Heart right ventricle (tissue), 16 donors: Measurements from ENCODE around the gene RIN3. TPM values are rescaled to one million over a fixed set of nuclear protein-coding genes. Genes with fewer than 3 reads are reported as not detected.

Experiments
- ATAC-seq, 8 donors: fragments of 200-7000 bp; cut with Tn5 transposase; one replicate each; pipeline ENCODE4 v1.9.1; 2020; ENCODE audit warnings: mild to moderate bottlenecking in 8 of 8, moderate library complexity in 8 of 8, moderate number of reproducible peaks in 1 of 8
- DNase-seq, 2 donors: peaks; one replicate each; pipeline ENCODE4 v3.0.0-alpha.2; 2020
- H3K27ac ChIP-seq, 10 donors: fragments of 200-600 bp; sonication (generic) in 2 of 10; one replicate each; pipeline versions ENCODE4 v1.5.0 to v1.8.0; 2020 to 2022; ENCODE audit warnings: mild to moderate bottlenecking in 3 of 10
- H3K27me3 ChIP-seq, 7 donors: fragments of 200-600 bp; one replicate each; pipeline ENCODE4 v1.8.0; 2021 to 2022; ENCODE audit warnings: mild to moderate bottlenecking in 2 of 7
- H3K36me3 ChIP-seq, 9 donors: fragments of 200-600 bp; sonication (generic) in 1 of 9; one replicate each; pipeline versions ENCODE4 v1.5.0 to v1.8.0; 2020 to 2022; ENCODE audit warnings: mild to moderate bottlenecking in 2 of 9
- H3K4me1 ChIP-seq, 9 donors: fragments of 200-600 bp; sonication (generic) in 1 of 9; one replicate each; pipeline versions ENCODE4 v1.5.0 to v1.8.0; 2020 to 2022; ENCODE audit warnings: mild to moderate bottlenecking in 4 of 9
- H3K4me3 ChIP-seq, 10 donors: fragments of 200-600 bp; sonication (generic) in 2 of 10; one replicate each; pipeline versions ENCODE4 v1.5.0 to v1.8.0; 2020 to 2022; ENCODE audit warnings: mild to moderate bottlenecking in 7 of 10, moderate library complexity in 2 of 10
- H3K9me3 ChIP-seq, 11 donors: fragments of 200-600 bp in 10 of 11; sonication (generic) in 2 of 11; one replicate each; pipeline versions ENCODE4 v1.5.0 to v1.8.0; 2013 to 2022; ENCODE audit warnings: mild to moderate bottlenecking in 2 of 11, control low read depth in 1 of 11, moderate library complexity in 1 of 11
- CTCF ChIP-seq, 9 donors: fragments of 200-600 bp; sonication (generic) in 2 of 9; IDR thresholded peaks; one replicate each; pipeline versions ENCODE4 v1.5.0 to v1.8.0; 2021 to 2022; ENCODE audit warnings: antibody characterized with exemption in 9 of 9, mild to moderate bottlenecking in 5 of 9, moderate library complexity in 1 of 9
- WGBS, 2 donors: extraction: QIAGEN DNeasy Blood & Tissue Kit; methylation state at CpG; one replicate each; pipeline ENCODE4 v1.1.7; 2013; ENCODE audit warnings: inconsistent platforms in 1 of 2; 5-methylcytosine and 5-hydroxymethylcytosine counted together
- intact Hi-C, 10 donors: fragments of 100-400 bp; cut with DNase I; formaldehyde crosslinking; loops; one replicate each; pipeline versions ENCODE4 v1.11.1 to v1.14.2; 2022
- polyA plus RNA-seq, 2 donors: library from polyadenylated mRNA; stranded (reverse); fragments of 200-250 nt; gene quantifications; one replicate each; pipeline ENCODE4 v1.2.3, GENCODE V29; 2013
- total RNA-seq, 10 donors: library from RNA; stranded (reverse); fragmentation: NEBNext Ultra II Directional in 3 of 10; extraction: Animal tissue kit (Norgen Biotek cat#: 25700) in 3 of 10; gene quantifications; one replicate each; pipeline versions ENCODE4 v1.2.1 to v1.2.4, GENCODE V29; 2021 to 2023
- donor health status: Arrhythmogenic right ventricular cardiomyopathy.
- donor health status: ischemic (EF 13 %, LVEDD 7.1; RV severe dilation, severe dysfunction).
- donor health status: healthy with polysubstance abuse.
- donor health status: DM: no; HTN: yes; CAD: no.
- donor health status: DM: no; HTN: no; CAD: no.
- donor health status: ischemic (EF 25% LVEDD 6.9; RV normal size, moderate dysfunction).
- donor health status: ischemic (EF 25% LVEDD 5.7; RV mildly dilated, moderate dysfunction).
- donor health status: healthy.
- donor health status: DM: yes; HTN: yes; CAD: no.
- donor health status: Ischemic cardiomyopathy.
- donor health status: ischemic (EF 35%, LVEDD 5.7; RV mildly dilated, moderate dysfunction).
- donor health status: nonischemic (EF 11% LVEDD 7.7; RV severe dilation, severe dysfunction).
- donor health status: DM: yes; HTN: yes; CAD: no.
- donor health status: PGD.
- donor health status: ischemic (EF 29% LVEDD 5.4; RV normal size, mild dysfunction).
- donor health status: nonischemic (EF 23%, LVEDD 6.1; RV moderate dilation, normal function).

The RIN3 gene
- total and polyA plus RNA-seq, 12 donors = 7.2 to 24.0 (median 12.2) TPM

GRCh38 chr14:92578511-92578910, 64.9 kb downstream of the RIN3 start:
- TF ChIP-seq CTCF (IDR thresholded peaks at IDR 0.05) = no peak
- Histone ChIP-seq H3K9me3 (no peaks in the 10 kb centered on the region), H3K36me3 (peaks cover 0 to 70% (median 6%) of the 10 kb centered on the region in 9 donors), H3K27ac (no peak overlapping the region), H3K27me3 (no peaks in the 10 kb centered on the region), H3K4me3 (no peak overlapping the region), H3K4me1 (peaks cover 0 to 21% (median 0%) of the 10 kb centered on the region in 9 donors)
- no peak for DNase-seq
- intact Hi-C loops = no loop called here
- peak in 1 of 8 donors; percentile 39 for ATAC-seq
- WGBS, 2 donors = 81 to 84% methylated on average over 3 of the region's 3 CpGs

GRCh38 chr14:92579244-92579936, 65.8 kb downstream of the RIN3 start:
- no peak overlapping the region for H3K27ac ChIP-seq
- TF ChIP-seq CTCF (IDR thresholded peaks at IDR 0.05) = no peak
- intact Hi-C loops = no loop called here
- no peak for DNase-seq
- H3K4me3 ChIP-seq = no peak overlapping the region
- H3K9me3 ChIP-seq = no peaks in the 10 kb centered on the region
- WGBS, 2 donors = 97 to 99% methylated on average over 2 of the region's 2 CpGs
- peaks cover 0 to 74% (median 6%) of the 10 kb centered on the region in 9 donors for H3K36me3 ChIP-seq
- H3K4me1 ChIP-seq = peaks cover 0 to 25% (median 0%) of the 10 kb centered on the region in 9 donors
- H3K27me3 ChIP-seq = no peaks in the 10 kb centered on the region
- ATAC-seq = no peak

GRCh38 chr14:92581206-92581605, 67.6 kb downstream of the RIN3 start:
- TF ChIP-seq CTCF (IDR thresholded peaks at IDR 0.05) = no peak
- Histone ChIP-seq H3K27me3 (no peaks in the 10 kb centered on the region), H3K4me1 (peaks cover 0 to 43% (median 9%) of the 10 kb centered on the region in 9 donors), H3K9me3 (no peaks in the 10 kb centered on the region), H3K4me3 (no peak overlapping the region), H3K27ac (no peak overlapping the region), H3K36me3 (peaks cover 0 to 80% (median 6%) of the 10 kb centered on the region in 9 donors)
- DNase-seq = no peak
- intact Hi-C loops = no loop called here
- 72 to 92% methylated on average over 7 of the region's 7 CpGs for WGBS, 2 donors
- no peak for ATAC-seq

GRCh38 chr14:92581966-92582566, 68.5 kb downstream of the RIN3 start:
- peaks cover 0 to 52% (median 15%) of the 10 kb centered on the region in 9 donors for H3K4me1 ChIP-seq
- DNase-seq (no peak), ATAC-seq (no peak)
- H3K4me3 ChIP-seq = no peak overlapping the region
- TF ChIP-seq CTCF (IDR thresholded peaks at IDR 0.05) = no peak
- H3K27ac ChIP-seq = no peak overlapping the region
- WGBS, 2 donors = 91 to 94% methylated on average over 11 of the region's 11 CpGs
- peaks cover 0 to 72% (median 6%) of the 10 kb centered on the region in 9 donors for H3K36me3 ChIP-seq
- no peaks in the 10 kb centered on the region for H3K27me3 ChIP-seq
- H3K9me3 ChIP-seq = no peaks in the 10 kb centered on the region
- intact Hi-C loops = no loop called here
